DND-41 (cell line): ENCODE results near the gene OSTM1.

Experiments used
- ATAC-seq: fragments of 200-7000 bp; cut with Tn5 transposase; 3 replicates; pipeline ENCODE4 v1.9.1; 2021; ENCODE audit warnings: low read depth; ENCODE audit not compliant: insufficient read depth
- DNase-seq: peaks from one replicate; pipeline ENCODE4 v3.0.0-alpha.2; 2020
- H2AFZ ChIP-seq: 2 replicates; pipeline ENCODE4 v1.6.0; 2012; ENCODE audit warnings: low read depth, low read length
- H3K27ac ChIP-seq: 2 replicates; pipeline ENCODE4 v1.5.1; 2012; ENCODE audit warnings: low read length, inconsistent platforms
- H3K27me3 ChIP-seq: fragments of 200-600 bp; sonication (generic); 2 replicates; pipeline ENCODE4 v1.6.0; 2012; ENCODE audit warnings: low read length, mild to moderate bottlenecking, inconsistent platforms; ENCODE audit not compliant: insufficient read depth, poor library complexity
- H3K36me3 ChIP-seq: 2 replicates; pipeline ENCODE4 v1.5.1; 2012; ENCODE audit warnings: low read length, inconsistent platforms; ENCODE audit not compliant: insufficient read depth
- H3K4me1 ChIP-seq: 2 replicates; pipeline ENCODE4 v1.5.1; 2012; ENCODE audit warnings: mild to moderate bottlenecking, low read length; ENCODE audit not compliant: insufficient read depth
- H3K4me2 ChIP-seq: 2 replicates; pipeline ENCODE4 v1.6.0; 2012; ENCODE audit warnings: mild to moderate bottlenecking, moderate library complexity, low read length, inconsistent platforms; ENCODE audit not compliant: insufficient read depth
- H3K4me3 ChIP-seq, 2 experiments: fragments of 200-600 bp in 1 of 2; shearing (Covaris generic) in 1 of 2; 2 replicates each; pipeline ENCODE4 v1.5.1; 2012 to 2016; ENCODE audit warnings: inconsistent platforms in 2 of 2, low read length in 2 of 2, mild to moderate bottlenecking in 2 of 2, low read depth in 1 of 2, moderate library complexity in 1 of 2
- H3K79me2 ChIP-seq: 2 replicates; pipeline ENCODE4 v1.6.0; 2012; ENCODE audit warnings: low read length, inconsistent platforms; ENCODE audit not compliant: insufficient read depth
- H3K9ac ChIP-seq: 2 replicates; pipeline ENCODE4 v1.6.0; 2012; ENCODE audit warnings: low read depth, mild to moderate bottlenecking, inconsistent platforms, low read length, moderate library complexity
- H3K9me3 ChIP-seq: 2 replicates; pipeline ENCODE4 v1.5.1; 2012; ENCODE audit warnings: low read length, moderate library complexity, mild to moderate bottlenecking, inconsistent platforms; ENCODE audit not compliant: insufficient read depth, severe bottlenecking
- H4K20me1 ChIP-seq: 2 replicates; pipeline ENCODE4 v1.6.0; 2012; ENCODE audit warnings: low read length; ENCODE audit not compliant: insufficient read depth
- CTCF ChIP-seq: IDR thresholded peaks from 2 replicates; pipeline ENCODE4 v1.5.1; 2012; ENCODE audit warnings: borderline replicate concordance, low read length, moderate library complexity, mild to moderate bottlenecking; ENCODE audit not compliant: poor library complexity, severe bottlenecking; ENCODE audit errors: extremely low read depth
- EZH2 ChIP-seq: IDR thresholded peaks from 3 replicates; pipeline ENCODE4 v1.6.1; 2012; ENCODE audit warnings: borderline replicate concordance, low read depth, mild to moderate bottlenecking, moderate library complexity, low read length, inconsistent platforms; ENCODE audit not compliant: severe bottlenecking

The OSTM1 gene

GRCh38 chr6:108106694-108107093, 32.2 kb upstream of the OSTM1 start:
- Histone ChIP-seq H3K27me3 (no peaks in the 10 kb centered on the region), H2AFZ (no peak overlapping the region), H3K4me1 (no peaks in the 10 kb centered on the region), H3K9ac (no peak overlapping the region), H4K20me1 (no peaks in the 10 kb centered on the region), H3K36me3 (no peaks in the 10 kb centered on the region), H3K9me3 (no peaks in the 10 kb centered on the region), H3K27ac (no peak overlapping the region), H3K79me2 (no peaks in the 10 kb centered on the region), H3K4me3 (no peak overlapping the region), H3K4me2 (no peak overlapping the region)
- DNase-seq (no peak), ATAC-seq (no peak)
- no peak for TF ChIP-seq EZH2
- no peak for TF ChIP-seq CTCF

- Histone ChIP-seq H3K36me3 (no peaks in the 10 kb centered on the region), H3K9ac (no peak overlapping the region), H3K79me2 (no peaks in the 10 kb centered on the region), H3K4me2 (no peak overlapping the region), H3K27ac (no peak overlapping the region), H2AFZ (no peak overlapping the region), H3K4me1 (no peaks in the 10 kb centered on the region), H3K4me3 (no peak overlapping the region), H4K20me1 (no peaks in the 10 kb centered on the region), H3K27me3 (no peaks in the 10 kb centered on the region), H3K9me3 (no peaks in the 10 kb centered on the region)
- ATAC-seq (no peak), DNase-seq (no peak)
- TF ChIP-seq CTCF: no peak
- TF ChIP-seq EZH2: no peak
Measured at GRCh38 chr6:108106261-108106660, 31.7 kb upstream of the OSTM1 start.

GRCh38 chr6:108105571-108105970, 31.0 kb upstream of the OSTM1 start:
- no peak for ATAC-seq
- Histone ChIP-seq H3K9me3 (no peaks in the 10 kb centered on the region), H3K4me2 (no peak overlapping the region), H3K4me1 (no peaks in the 10 kb centered on the region), H3K9ac (no peak overlapping the region), H3K79me2 (no peaks in the 10 kb centered on the region), H4K20me1 (no peaks in the 10 kb centered on the region), H2AFZ (no peak overlapping the region), H3K27me3 (no peaks in the 10 kb centered on the region), H3K27ac (no peak overlapping the region), H3K4me3 (no peak overlapping the region), H3K36me3 (no peaks in the 10 kb centered on the region)
- DNase-seq: no peak
- TF ChIP-seq EZH2: no peak
- TF ChIP-seq CTCF: no peak

GRCh38 chr6:108102965-108103364, 28.4 kb upstream of the OSTM1 start:
- Histone ChIP-seq H3K9ac (no peak overlapping the region), H3K27me3 (no peaks in the 10 kb centered on the region), H3K27ac (no peak overlapping the region), H3K36me3 (no peaks in the 10 kb centered on the region), H3K4me1 (no peaks in the 10 kb centered on the region), H2AFZ (no peak overlapping the region), H4K20me1 (no peaks in the 10 kb centered on the region), H3K4me3 (no peak overlapping the region), H3K79me2 (no peaks in the 10 kb centered on the region), H3K9me3 (no peaks in the 10 kb centered on the region), H3K4me2 (no peak overlapping the region)
- DNase-seq: no peak
- TF ChIP-seq CTCF (no peak), EZH2 (no peak)
- no peak for ATAC-seq
